Natural killer cell treated with Interleukin-12 subunit alpha and Interleukin-12 subunit beta and Interleukin-15 and Interleukin-18, amount 100 ng/mL, for 72 hours (primary cell): ENCODE measurements around the gene TICAM1. TPM values are rescaled to one million over a fixed set of nuclear protein-coding genes. Genes with fewer than 3 reads are reported as not detected.
A peak's percentile ranks its signal among the peaks of the same experiment; 100 is the strongest.
"Not testable (repeated sequence)": the region's sequence is repeated elsewhere in the genome, so short reads cannot be mapped to it uniquely, and the experiment has no call there.

Source experiments
- ATAC-seq, 2 donors: fragments of 150-1000 bp; cut with Tn5 transposase in 1 of 2; sonication (Bioruptor Pico), chemical (Tn5 transposase) in 1 of 2; 2 replicates each; pipeline ENCODE4 v1.10.0; 2021
- DNase-seq: peaks from one replicate; pipeline ENCODE4 v3.0.0; 2022; ENCODE audit warnings: low spot score
- H3K27ac Mint-ChIP-seq, 2 donors: 1 replicate in 1 of 2; 2 replicates in 1 of 2; pipeline ENCODE4 v1.8.0; 2022; ENCODE audit warnings: mixed read lengths in 2 of 2, mild to moderate bottlenecking in 1 of 2, moderate library complexity in 1 of 2
- H3K27me3 Mint-ChIP-seq, 2 donors: 1 replicate in 1 of 2; 2 replicates in 1 of 2; pipeline ENCODE4 v1.8.0; 2022; ENCODE audit warnings: mixed read lengths in 2 of 2
- H3K36me3 Mint-ChIP-seq: one replicate; pipeline ENCODE4 v1.8.0; 2022; ENCODE audit warnings: mixed read lengths
- H3K4me1 Mint-ChIP-seq, 2 donors: 1 replicate in 1 of 2; 2 replicates in 1 of 2; pipeline ENCODE4 v1.8.0; 2022; ENCODE audit warnings: low read depth in 2 of 2, mixed read lengths in 2 of 2, mild to moderate bottlenecking in 1 of 2
- H3K4me3 Mint-ChIP-seq: one replicate; pipeline ENCODE4 v1.8.0; 2022; ENCODE audit warnings: mixed read lengths
- H3K9me3 Mint-ChIP-seq: 2 replicates; pipeline ENCODE4 v1.8.0; 2022; ENCODE audit warnings: mixed read lengths
- total RNA-seq, 2 donors: library from RNA; stranded (reverse); gene quantifications; one replicate each; pipeline ENCODE4 v1.2.3, GENCODE V29; 2022

Gene TICAM1
- total RNA-seq, 2 donors from 2014 or later = 42.6 to 47.0 TPM

- ATAC-seq, H3K27ac Mint-ChIP-seq, H3K9me3 Mint-ChIP-seq, H3K4me1 Mint-ChIP-seq, H3K36me3 Mint-ChIP-seq, H3K27me3 Mint-ChIP-seq, H3K4me3 Mint-ChIP-seq, DNase-seq: not testable (repeated sequence)
Measured at GRCh38 chr19:4805140-4805539, 26.4 kb downstream of the TICAM1 start.

GRCh38 chr19:4803736-4804695 is 27.5 kb downstream of the TICAM1 start:
- Mint-ChIP-seq H3K4me1 (no peaks in the 10 kb centered on the region), H3K36me3 (no peaks in the 10 kb centered on the region), H3K4me3 (no peak overlapping the region), H3K9me3 (no peaks in the 10 kb centered on the region), H3K27ac (no peak overlapping the region), H3K27me3 (no peaks in the 10 kb centered on the region)
- ATAC-seq = peak; percentile 84 to 89
- DNase-seq = peak; percentile 73

DNA sequence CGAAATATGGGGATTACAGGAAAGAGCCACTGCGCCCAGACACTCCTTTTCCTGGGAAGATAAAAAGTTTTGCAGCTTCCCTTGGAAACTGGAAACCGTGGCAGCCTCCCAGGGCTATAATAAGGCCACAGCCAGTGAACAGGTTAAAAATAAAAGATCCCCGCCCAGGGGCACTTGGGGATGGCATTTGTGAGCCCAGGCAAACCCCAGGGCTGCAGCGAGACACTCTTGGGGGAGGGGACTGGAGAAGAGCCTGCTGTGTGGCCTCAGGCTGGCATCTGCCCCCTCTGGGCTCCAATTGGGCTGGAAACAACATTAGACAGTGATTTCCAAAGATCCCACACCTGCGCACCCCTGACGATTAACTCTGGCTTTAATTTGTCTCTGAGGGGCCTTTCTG is 28.8 kb downstream of the TICAM1 start:
- H3K27me3 Mint-ChIP-seq = no peaks in the 10 kb centered on the region
- no peak for ATAC-seq
- no peaks in the 10 kb centered on the region for H3K4me1 Mint-ChIP-seq

GRCh38 chr19:4801085-4801619 is 30.4 kb downstream of the TICAM1 start:
- Mint-ChIP-seq H3K4me1 (peaks cover 6% of the 10 kb centered on the region in 2 donors), H3K27me3 (no peaks in the 10 kb centered on the region), H3K4me3 (no peak overlapping the region), H3K36me3 (peaks cover 7% of the 10 kb centered on the region), H3K27ac (no peak overlapping the region), H3K9me3 (no peaks in the 10 kb centered on the region)
- no peak for DNase-seq
- ATAC-seq = no peak

More for the DNA sequence above, 28.8 kb downstream of the TICAM1 start:
- H3K27ac Mint-ChIP-seq = no peak overlapping the region
- no peaks in the 10 kb centered on the region for H3K36me3 Mint-ChIP-seq
- no peak overlapping the region for H3K4me3 Mint-ChIP-seq
- no peak for DNase-seq
- H3K9me3 Mint-ChIP-seq = no peaks in the 10 kb centered on the region

DNA sequence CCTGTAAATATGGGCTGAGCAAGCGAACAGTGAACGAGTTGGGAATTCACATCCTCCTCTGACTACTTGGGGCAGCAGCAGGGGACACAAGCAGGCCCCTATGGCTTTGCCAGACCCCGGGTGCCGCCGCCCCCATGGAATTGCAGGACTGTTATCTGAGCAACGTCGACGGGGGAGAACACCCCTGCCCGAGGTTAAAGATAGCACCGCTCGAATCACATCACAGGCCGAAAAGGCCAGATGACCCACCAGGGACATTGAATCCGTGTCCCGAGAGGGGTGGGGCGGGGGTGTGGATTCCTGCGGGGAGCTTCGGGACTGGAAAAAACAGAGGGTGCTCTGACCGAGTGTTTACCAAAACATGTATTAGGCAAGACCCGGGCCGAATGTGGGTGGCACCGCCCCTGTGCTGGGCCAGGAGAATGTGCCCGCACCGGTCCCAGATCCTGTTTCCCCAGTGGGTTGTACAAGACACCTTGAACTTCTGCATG is 30.9 kb downstream of the TICAM1 start:
- no peak for ATAC-seq
- Mint-ChIP-seq H3K4me1 (peaks cover 6% of the 10 kb centered on the region in 2 donors), H3K36me3 (peaks cover 7% of the 10 kb centered on the region), H3K27me3 (no peaks in the 10 kb centered on the region), H3K4me3 (no peak overlapping the region), H3K9me3 (no peaks in the 10 kb centered on the region), H3K27ac (no peak overlapping the region)
- no peak for DNase-seq

- no peak for ATAC-seq
- no peaks in the 10 kb centered on the region for H3K9me3 Mint-ChIP-seq
- no peak overlapping the region for H3K4me3 Mint-ChIP-seq
- no peak for DNase-seq
- H3K4me1 Mint-ChIP-seq = peaks cover 16 to 18% of the 10 kb centered on the region in 2 donors
- peaks cover 7% of the 10 kb centered on the region for H3K36me3 Mint-ChIP-seq
- no peak overlapping the region for H3K27ac Mint-ChIP-seq
- no peaks in the 10 kb centered on the region for H3K27me3 Mint-ChIP-seq
Measured at GRCh38 chr19:4795400-4795799, 36.1 kb downstream of the TICAM1 start.

- Mint-ChIP-seq H3K27me3 (no peaks in the 10 kb centered on the region), H3K4me3 (peak overlapping the region; percentile 41), H3K9me3 (no peaks in the 10 kb centered on the region), H3K27ac (no peak overlapping the region), H3K36me3 (peaks cover 7% of the 10 kb centered on the region), H3K4me1 (peaks cover 16 to 18% of the 10 kb centered on the region in 2 donors)
- DNase-seq (no peak), ATAC-seq (no peak)
Measured at GRCh38 chr19:4794971-4795370, 36.5 kb downstream of the TICAM1 start.

DNA sequence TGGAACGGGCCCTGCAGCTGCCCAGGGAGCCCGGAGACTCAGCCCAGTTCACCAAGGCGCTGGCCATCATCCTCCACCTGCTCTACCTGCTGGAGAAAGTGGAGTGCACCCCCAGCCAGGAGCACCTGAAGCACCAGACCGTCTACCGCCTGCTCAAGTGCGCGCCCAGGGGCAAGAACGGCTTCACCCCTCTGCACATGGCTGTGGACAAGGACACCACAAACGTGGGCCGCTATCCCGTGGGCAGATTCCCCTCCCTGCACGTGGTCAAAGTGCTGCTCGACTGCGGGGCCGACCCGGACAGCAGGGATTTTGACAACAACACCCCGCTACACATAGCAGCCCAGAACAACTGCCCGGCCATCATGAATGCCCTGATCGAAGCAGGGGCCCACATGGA is 38.2 kb downstream of the TICAM1 start:
- H3K36me3 Mint-ChIP-seq, H3K27me3 Mint-ChIP-seq, H3K9me3 Mint-ChIP-seq, H3K27ac Mint-ChIP-seq, DNase-seq, ATAC-seq: not testable (repeated sequence)
- peak overlapping the region; percentile 81 for H3K4me3 Mint-ChIP-seq
- peaks cover 16 to 18% of the 10 kb centered on the region in 2 donors for H3K4me1 Mint-ChIP-seq

DNA sequence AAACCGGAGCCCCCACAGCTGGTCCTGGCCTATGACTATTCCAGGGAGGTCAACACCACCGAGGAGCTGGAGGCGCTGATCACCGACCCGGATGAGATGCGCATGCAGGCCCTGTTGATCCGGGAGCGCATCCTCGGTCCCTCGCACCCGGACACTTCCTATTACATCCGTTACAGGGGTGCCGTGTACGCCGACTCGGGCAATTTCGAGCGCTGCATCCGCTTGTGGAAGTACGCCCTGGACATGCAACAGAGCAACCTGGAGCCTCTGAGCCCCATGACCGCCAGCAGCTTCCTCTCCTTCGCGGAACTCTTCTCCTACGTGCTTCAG is 38.7 kb downstream of the TICAM1 start:
- peaks cover 16 to 18% of the 10 kb centered on the region in 2 donors for H3K4me1 Mint-ChIP-seq
- not testable (repeated sequence) for H3K36me3 Mint-ChIP-seq, H3K27me3 Mint-ChIP-seq, H3K27ac Mint-ChIP-seq, H3K9me3 Mint-ChIP-seq, ATAC-seq, DNase-seq
- H3K4me3 Mint-ChIP-seq = peak overlapping the region; percentile 81

DNA sequence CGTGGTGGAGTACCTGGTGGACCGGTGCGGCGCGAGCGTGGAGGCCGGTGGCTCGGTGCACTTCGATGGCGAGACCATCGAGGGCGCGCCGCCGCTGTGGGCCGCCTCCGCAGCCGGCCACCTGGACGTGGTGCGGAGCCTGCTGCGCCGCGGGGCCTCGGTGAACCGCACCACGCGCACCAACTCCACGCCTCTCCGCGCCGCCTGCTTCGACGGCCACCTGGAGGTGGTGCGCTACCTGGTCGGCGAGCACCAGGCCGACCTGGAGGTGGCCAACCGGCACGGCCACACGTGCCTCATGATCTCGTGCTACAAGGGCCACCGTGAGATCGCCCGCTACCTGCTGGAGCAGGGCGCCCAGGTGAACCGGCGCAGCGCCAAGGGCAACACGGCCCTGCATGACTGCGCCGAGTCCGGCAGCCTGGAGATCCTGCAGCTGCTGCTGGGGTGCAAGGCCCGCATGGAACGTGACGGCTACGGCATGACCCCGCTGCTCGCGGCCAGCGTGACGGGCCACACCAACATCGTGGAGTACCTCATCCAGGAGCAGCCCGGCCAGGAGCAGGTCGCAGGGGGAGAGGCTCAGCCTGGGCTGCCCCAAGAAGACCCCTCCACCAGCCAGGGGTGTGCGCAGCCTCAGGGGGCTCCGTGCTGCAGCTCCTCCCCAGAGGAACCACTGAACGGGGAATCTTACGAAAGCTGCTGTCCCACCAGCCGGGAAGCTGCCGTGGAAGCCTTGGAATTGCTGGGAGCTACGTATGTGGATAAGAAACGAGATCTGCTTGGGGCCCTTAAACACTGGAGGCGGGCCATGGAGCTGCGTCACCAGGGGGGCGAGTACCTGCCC is 39.3 kb downstream of the TICAM1 start:
- DNase-seq, H3K9me3 Mint-ChIP-seq, H3K27me3 Mint-ChIP-seq, H3K36me3 Mint-ChIP-seq, ATAC-seq: not testable (repeated sequence)
- Mint-ChIP-seq H3K27ac (peak overlapping the region in 1 of 2 donors; percentile 71), H3K4me3 (peak overlapping the region; percentile 81), H3K4me1 (peaks cover 16 to 18% of the 10 kb centered on the region in 2 donors)

DNA sequence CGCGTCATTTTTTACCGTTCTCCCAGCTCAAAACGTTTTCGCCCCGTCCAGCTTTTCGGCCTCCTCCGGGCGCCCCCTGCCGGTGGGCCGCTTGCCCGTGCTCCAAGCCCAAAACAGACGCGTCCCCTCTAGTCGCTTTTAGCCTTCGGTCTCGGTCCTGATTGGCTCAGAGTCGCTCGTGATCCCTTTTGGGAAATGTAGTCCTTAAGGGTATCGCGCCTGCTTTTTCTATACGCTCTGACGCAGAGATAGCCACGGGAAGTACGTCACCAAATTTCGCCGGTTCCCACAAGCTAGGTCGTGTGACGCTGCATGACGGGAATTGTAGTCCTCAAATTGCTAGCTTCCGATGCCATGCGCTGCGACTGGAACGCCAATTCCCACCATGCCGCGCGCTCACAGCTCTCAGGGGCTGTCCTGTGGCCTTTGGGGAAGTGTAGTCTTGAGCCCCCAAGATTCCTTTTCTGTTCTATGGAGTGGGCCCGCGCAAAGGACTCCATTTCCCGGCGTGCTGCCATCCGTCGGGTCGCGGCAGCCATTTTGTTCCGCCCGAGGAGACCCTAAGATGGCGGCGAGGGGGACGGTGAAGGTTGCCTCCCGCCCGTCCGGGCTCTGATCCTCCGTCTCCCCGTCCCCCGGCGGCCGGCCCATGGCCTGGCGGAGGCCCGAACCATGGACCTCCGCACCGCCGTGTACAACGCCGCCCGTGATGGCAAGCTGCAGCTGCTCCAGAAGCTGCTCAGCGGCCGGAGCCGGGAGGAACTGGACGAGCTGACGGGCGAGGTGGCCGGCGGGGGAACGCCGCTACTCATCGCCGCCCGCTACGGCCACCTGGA is 40.1 kb downstream of the TICAM1 start, which contains the start of gene FEM1A:
FEM1A (plus strand) TSS at position 552 of the 836 bp plus-strand sequence; CDS start at position 673, 121 bp downstream.
- H3K9me3 Mint-ChIP-seq = no peaks in the 10 kb centered on the region
- DNase-seq (peak; percentile 99), ATAC-seq (peak; percentile 97 to 98)
- peaks cover 12 to 13% of the 10 kb centered on the region in 2 donors for H3K4me1 Mint-ChIP-seq
- H3K27ac Mint-ChIP-seq = peak within 1 kb of the TSS; percentile 65 to 71
- peak within 1 kb of the TSS; percentile 81 for H3K4me3 Mint-ChIP-seq
- H3K36me3 Mint-ChIP-seq = peaks cover under 1% of the 10 kb centered on the region
- no peaks in the 10 kb centered on the region for H3K27me3 Mint-ChIP-seq

DNA sequence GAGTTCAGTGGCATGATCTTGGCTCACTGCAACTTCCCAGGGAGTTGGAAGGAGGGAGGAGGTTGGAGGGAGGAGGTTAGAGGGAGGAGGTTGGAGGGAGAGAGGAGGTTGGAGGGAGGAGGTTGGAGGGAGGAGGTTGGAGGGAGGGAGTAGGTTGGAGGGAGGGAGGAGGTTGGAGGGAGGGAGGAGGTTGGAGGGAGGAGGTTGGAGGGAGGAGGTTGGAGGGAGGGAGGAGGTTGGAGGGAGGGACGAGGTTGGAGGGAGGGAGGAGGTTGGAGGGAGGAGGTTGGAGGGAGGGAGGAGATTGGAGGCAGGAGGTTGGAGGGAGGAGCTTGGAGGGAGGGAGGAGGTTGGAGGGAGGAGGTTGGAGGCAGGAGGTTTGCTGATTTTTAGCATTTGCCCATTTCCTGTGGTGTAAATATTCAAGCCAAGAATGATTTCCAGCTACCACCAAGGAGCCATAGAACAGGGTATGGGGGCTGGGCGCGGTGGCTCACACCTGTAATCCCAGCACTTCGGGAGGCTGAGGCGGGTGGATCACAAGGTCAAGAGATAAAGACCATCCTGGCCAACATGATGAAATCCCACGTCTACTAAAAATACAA is 45.0 kb downstream of the TICAM1 start:
- H3K27me3 Mint-ChIP-seq = peaks cover 0 to 18% of the 10 kb centered on the region in 2 donors
- not testable (repeated sequence) for H3K36me3 Mint-ChIP-seq, H3K4me3 Mint-ChIP-seq, ATAC-seq, H3K27ac Mint-ChIP-seq, H3K9me3 Mint-ChIP-seq, DNase-seq, H3K4me1 Mint-ChIP-seq
